PC-3 (cell line): ENCODE measurements around the gene KIAA1217. TPM values are rescaled to one million over a fixed set of nuclear protein-coding genes. Genes with fewer than 3 reads are reported as not detected.

Source experiments
- ATAC-seq: fragments of 200-7000 bp; cut with Tn5 transposase; 2 replicates; pipeline ENCODE4 v1.9.1; 2020; ENCODE audit warnings: mild to moderate bottlenecking, moderate library complexity
- BruUV-seq: library from RNA; stranded (reverse); fragments of 400-500 nt; replicated peaks from 2 replicates; lab custom pipeline; 2021; lab: Mats Ljungman, UMichigan
- CTCF ChIA-PET: fragments of 300-600 bp; sonication (Branson Sonifier 250); formaldehyde crosslinking; loops from one replicate; lab custom pipeline; 2022; ENCODE audit warnings: antibody characterized with exemption; lab: Charles Lee
- POLR2A ChIA-PET: fragments of 300-600 bp; sonication (Branson Sonifier 250); formaldehyde crosslinking; loops from one replicate; lab custom pipeline; 2022; ENCODE audit warnings: antibody characterized with exemption; ENCODE audit not compliant: unreplicated experiment; lab: Charles Lee
- DNase-seq: peaks from one replicate; pipeline ENCODE4 v3.0.0-alpha.2; 2015
- H2AFZ ChIP-seq: fragments of 300-600 bp; sonication (generic); 2 replicates; pipeline ENCODE4 v1.6.0; 2016; ENCODE audit warnings: antibody characterized with exemption, low read length
- H3F3A ChIP-seq: fragments of 300-600 bp; sonication (generic); one replicate; pipeline ENCODE4 v1.6.0; 2017; ENCODE audit warnings: antibody characterized with exemption, low read length, control low read depth, mild to moderate bottlenecking; ENCODE audit not compliant: unreplicated experiment
- H3K27ac ChIP-seq: fragments of 300-600 bp; sonication (generic); 2 replicates; pipeline ENCODE4 v1.5.1; 2016; ENCODE audit warnings: mild to moderate bottlenecking, low read length
- H3K27me3 ChIP-seq: fragments of 300-600 bp; sonication (generic); 2 replicates; pipeline ENCODE4 v1.6.1; 2016; ENCODE audit warnings: low read length, mixed read lengths
- H3K36me3 ChIP-seq: fragments of 300-600 bp; sonication (generic); 2 replicates; pipeline ENCODE4 v1.6.1; 2016; ENCODE audit warnings: low read depth, mixed run types, low read length, mixed read lengths
- H3K4me1 ChIP-seq: fragments of 300-600 bp; sonication (generic); 2 replicates; pipeline ENCODE4 v1.5.1; 2016; ENCODE audit warnings: low read length; ENCODE audit not compliant: insufficient read depth
- H3K4me2 ChIP-seq: fragments of 300-600 bp; sonication (generic); 2 replicates; pipeline ENCODE4 v1.6.0; 2016; ENCODE audit warnings: low read length
- H3K4me3 ChIP-seq: fragments of 300-600 bp; sonication (generic); 2 replicates; pipeline ENCODE4 v1.5.1; 2016; ENCODE audit warnings: mild to moderate bottlenecking, low read length, mixed read lengths
- H3K79me2 ChIP-seq: fragments of 300-600 bp; sonication (generic); 2 replicates; pipeline ENCODE4 v1.6.1; 2017; ENCODE audit warnings: low read length, mixed read lengths
- H3K9ac ChIP-seq: fragments of 300-600 bp; sonication (generic); 2 replicates; pipeline ENCODE4 v1.6.0; 2016; ENCODE audit warnings: mild to moderate bottlenecking, low read length
- H3K9me2 ChIP-seq: fragments of 300-600 bp; sonication (generic); replicated peaks from 2 replicates; pipeline ENCODE4 v1.6.1; 2016; ENCODE audit warnings: mixed run types, low read length, mixed read lengths
- H3K9me3 ChIP-seq: fragments of 300-600 bp; sonication (generic); 2 replicates; pipeline ENCODE4 v1.6.1; 2016; ENCODE audit warnings: low read length, mixed read lengths
- H4K20me1 ChIP-seq: fragments of 300-600 bp; sonication (generic); 2 replicates; pipeline ENCODE4 v1.6.1; 2016; ENCODE audit warnings: low read length, mixed read lengths
- CTCF ChIP-seq: fragments of 300-600 bp; sonication (generic); conservative IDR thresholded peaks from 2 replicates; pipeline ENCODE4 v1.5.1; 2017; ENCODE audit warnings: antibody characterized with exemption, low read depth, mild to moderate bottlenecking, low read length
- EZH2 ChIP-seq: fragments of 300-600 bp; sonication (generic); IDR thresholded peaks from one replicate; pipeline ENCODE4 v1.6.1; 2017; ENCODE audit warnings: antibody characterized with exemption, mild to moderate bottlenecking, low read length; ENCODE audit not compliant: unreplicated experiment
- EZH2phosphoT487 ChIP-seq: fragments of 300-600 bp; sonication (generic); IDR thresholded peaks from 2 replicates; pipeline ENCODE4 v1.6.1; 2018; ENCODE audit warnings: mild to moderate bottlenecking, antibody characterized with exemption, low read length, borderline replicate concordance
- intact Hi-C: fragments of 100-400 bp; cut with micrococcal nuclease; formaldehyde crosslinking; loops from 2 replicates; pipeline ENCODE4 v1.9.0; 2023
- total RNA-seq: library from RNA; depleted of rRNA; stranded (reverse); fragments of >200 nt; gene quantifications from 2 replicates; pipeline ENCODE4 v1.2.3, GENCODE V29; 2014

The KIAA1217 gene
- total RNA-seq, 1 experiment from 2014 or later: 16.0 TPM

GRCh38 chr10:24206926-24207325, 2.0 kb upstream of the KIAA1217 start:
- H4K20me1 ChIP-seq: no peaks in the 10 kb centered on the region
- ChIA-PET POLR2A (no interaction called here), CTCF (interaction anchor here (0.6 kb wide), 2 partner anchors 87 to 183 kb away, joined by 3 read pairs; no protein-coding TSS in a partner anchor)
- no peaks in the 10 kb centered on the region for H3K9me3 ChIP-seq
- peaks cover 33% of the 10 kb centered on the region for H3K4me1 ChIP-seq
- H3K4me2 ChIP-seq: peak overlapping the region; percentile 87
- H3K27me3 ChIP-seq: no peaks in the 10 kb centered on the region
- no peaks in the 10 kb centered on the region for H3F3A ChIP-seq
- ATAC-seq (no peak), DNase-seq (no peak)
- TF ChIP-seq CTCF (no peak), EZH2 (no peak), EZH2phosphoT487 (no peak)
- no peak overlapping the region for H3K4me3 ChIP-seq
- intact Hi-C loops: loop anchor here (5.0 kb wide), 1 partner anchor 310 kb away; no protein-coding TSS in a partner anchor
- H3K27ac ChIP-seq: peak overlapping the region; percentile 98
- H3K9me2 ChIP-seq: no peaks in the 10 kb centered on the region
- H3K36me3 ChIP-seq: no peaks in the 10 kb centered on the region
- no TSS peak for BruUV-seq
- H3K9ac ChIP-seq: peak overlapping the region; percentile 93
- peaks cover 13% of the 10 kb centered on the region for H3K79me2 ChIP-seq
- H2AFZ ChIP-seq: 0 out of 2 replicates have a peak overlapping the region, but pooled peaks have one; percentile 51

- ChIA-PET CTCF (interaction anchor here (0.6 kb wide), 1 partner anchor 55 kb away, joined by 4 read pairs; no protein-coding TSS in a partner anchor), POLR2A (no interaction called here)
- intact Hi-C loops: loop anchor here (5.0 kb wide), 1 partner anchor 310 kb away; no protein-coding TSS in a partner anchor
- Histone ChIP-seq H3K36me3 (no peaks in the 10 kb centered on the region), H3K27me3 (no peaks in the 10 kb centered on the region), H3K79me2 (peaks cover 17% of the 10 kb centered on the region), H2AFZ (peak overlapping the region; percentile 51), H3K4me3 (peak overlapping the region; percentile 68; the same call in 1 of the 2 replicates), H3K9ac (peak overlapping the region; percentile 93), H3K9me2 (no peaks in the 10 kb centered on the region), H4K20me1 (no peaks in the 10 kb centered on the region), H3K9me3 (no peaks in the 10 kb centered on the region), H3K4me2 (peak overlapping the region; percentile 87), H3K4me1 (peaks cover 33% of the 10 kb centered on the region), H3K27ac (peak overlapping the region; percentile 98), H3F3A (no peaks in the 10 kb centered on the region)
- DNase-seq (no peak), ATAC-seq (no peak)
- TF ChIP-seq EZH2 (no peak), CTCF (no peak), EZH2phosphoT487 (no peak)
- TSS peak; percentile 31 for BruUV-seq
Observed at GRCh38 chr10:24207341-24207740, 1.6 kb upstream of the KIAA1217 start.
